Ishikawa (cell line): ENCODE data around the gene ZNF3.
A peak's percentile ranks its signal among the peaks of the same experiment; 100 is the strongest.

ENCODE experiments used
- CEBPB ChIP-seq: IDR thresholded peaks from 2 replicates; pipeline ENCODE4 v1.6.1; 2012
- CREB1 ChIP-seq: IDR thresholded peaks from 2 replicates; pipeline ENCODE4 v1.6.1; 2012; ENCODE audit warnings: low read depth
- EGR1 ChIP-seq: IDR thresholded peaks from 2 replicates; pipeline ENCODE4 v1.6.1; 2012
- EP300 ChIP-seq: IDR thresholded peaks from 2 replicates; pipeline ENCODE4 v1.6.1; 2012; ENCODE audit warnings: borderline replicate concordance
- FOXM1 ChIP-seq: IDR thresholded peaks from 2 replicates; pipeline ENCODE4 v1.6.1; 2012; ENCODE audit warnings: low read depth, borderline replicate concordance
- NFIC ChIP-seq: IDR thresholded peaks from 2 replicates; pipeline ENCODE4 v1.6.1; 2012
- RAD21 ChIP-seq: IDR thresholded peaks from 2 replicates; pipeline ENCODE4 v1.6.1; 2012; ENCODE audit warnings: low read depth
- TAF1 ChIP-seq: IDR thresholded peaks from 2 replicates; pipeline ENCODE4 v1.6.1; 2012; ENCODE audit warnings: low read depth, mild to moderate bottlenecking
- TCF12 ChIP-seq: IDR thresholded peaks from 2 replicates; pipeline ENCODE4 v1.6.1; 2012; ENCODE audit warnings: low read depth
- TEAD4 ChIP-seq: IDR thresholded peaks from 2 replicates; pipeline ENCODE4 v1.6.1; 2012
- USF1 ChIP-seq: IDR thresholded peaks from 2 replicates; pipeline ENCODE4 v1.6.1; 2012
- YY1 ChIP-seq: IDR thresholded peaks from 2 replicates; pipeline ENCODE4 v1.6.1; 2012; ENCODE audit warnings: low read depth
- ZBTB7A ChIP-seq: IDR thresholded peaks from 2 replicates; pipeline ENCODE4 v1.6.1; 2012; ENCODE audit warnings: low read depth
- TF ChIP-seq, protein P1 (sequence below): IDR thresholded peaks from 2 replicates; pipeline ENCODE4 v1.6.1; 2012
- TF ChIP-seq, protein P2 (sequence below): IDR thresholded peaks from 2 replicates; pipeline ENCODE4 v1.6.1; 2012; ENCODE audit warnings: low read depth, mild to moderate bottlenecking

The ZNF3 gene

GRCh38 chr7:100118388-100119071, 37.0 kb upstream of the ZNF3 start:
- TF ChIP-seq, protein P1, sequence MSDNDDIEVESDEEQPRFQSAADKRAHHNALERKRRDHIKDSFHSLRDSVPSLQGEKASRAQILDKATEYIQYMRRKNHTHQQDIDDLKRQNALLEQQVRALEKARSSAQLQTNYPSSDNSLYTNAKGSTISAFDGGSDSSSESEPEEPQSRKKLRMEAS = peak; percentile 6
- TF ChIP-seq TEAD4 = no peak

- no peak for TF ChIP-seq YY1
- TF ChIP-seq TCF12 = no peak
- TF ChIP-seq TAF1 = no peak
- TF ChIP-seq, protein P1 = no peak
- no peak for TF ChIP-seq RAD21
- TF ChIP-seq, protein P2, sequence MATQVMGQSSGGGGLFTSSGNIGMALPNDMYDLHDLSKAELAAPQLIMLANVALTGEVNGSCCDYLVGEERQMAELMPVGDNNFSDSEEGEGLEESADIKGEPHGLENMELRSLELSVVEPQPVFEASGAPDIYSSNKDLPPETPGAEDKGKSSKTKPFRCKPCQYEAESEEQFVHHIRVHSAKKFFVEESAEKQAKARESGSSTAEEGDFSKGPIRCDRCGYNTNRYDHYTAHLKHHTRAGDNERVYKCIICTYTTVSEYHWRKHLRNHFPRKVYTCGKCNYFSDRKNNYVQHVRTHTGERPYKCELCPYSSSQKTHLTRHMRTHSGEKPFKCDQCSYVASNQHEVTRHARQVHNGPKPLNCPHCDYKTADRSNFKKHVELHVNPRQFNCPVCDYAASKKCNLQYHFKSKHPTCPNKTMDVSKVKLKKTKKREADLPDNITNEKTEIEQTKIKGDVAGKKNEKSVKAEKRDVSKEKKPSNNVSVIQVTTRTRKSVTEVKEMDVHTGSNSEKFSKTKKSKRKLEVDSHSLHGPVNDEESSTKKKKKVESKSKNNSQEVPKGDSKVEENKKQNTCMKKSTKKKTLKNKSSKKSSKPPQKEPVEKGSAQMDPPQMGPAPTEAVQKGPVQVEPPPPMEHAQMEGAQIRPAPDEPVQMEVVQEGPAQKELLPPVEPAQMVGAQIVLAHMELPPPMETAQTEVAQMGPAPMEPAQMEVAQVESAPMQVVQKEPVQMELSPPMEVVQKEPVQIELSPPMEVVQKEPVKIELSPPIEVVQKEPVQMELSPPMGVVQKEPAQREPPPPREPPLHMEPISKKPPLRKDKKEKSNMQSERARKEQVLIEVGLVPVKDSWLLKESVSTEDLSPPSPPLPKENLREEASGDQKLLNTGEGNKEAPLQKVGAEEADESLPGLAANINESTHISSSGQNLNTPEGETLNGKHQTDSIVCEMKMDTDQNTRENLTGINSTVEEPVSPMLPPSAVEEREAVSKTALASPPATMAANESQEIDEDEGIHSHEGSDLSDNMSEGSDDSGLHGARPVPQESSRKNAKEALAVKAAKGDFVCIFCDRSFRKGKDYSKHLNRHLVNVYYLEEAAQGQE = no peak
- TF ChIP-seq TEAD4 = no peak
- no peak for TF ChIP-seq EGR1
- no peak for TF ChIP-seq ZBTB7A
- no peak for TF ChIP-seq FOXM1
- TF ChIP-seq CREB1 = no peak
- no peak for TF ChIP-seq NFIC
- no peak for TF ChIP-seq EP300
- TF ChIP-seq CEBPB = no peak
- TF ChIP-seq USF1 = no peak
Observed at GRCh38 chr7:100115026-100115425, 33.5 kb upstream of the ZNF3 start.

GRCh38 chr7:100111914-100112313, 30.4 kb upstream of the ZNF3 start:
- TF ChIP-seq EGR1 (no peak), RAD21 (no peak), USF1 (no peak), YY1 (no peak), FOXM1 (no peak), CEBPB (no peak), TCF12 (no peak), CREB1 (no peak), TEAD4 (no peak), EP300 (no peak)
- TF ChIP-seq, protein P1 = no peak

DNA sequence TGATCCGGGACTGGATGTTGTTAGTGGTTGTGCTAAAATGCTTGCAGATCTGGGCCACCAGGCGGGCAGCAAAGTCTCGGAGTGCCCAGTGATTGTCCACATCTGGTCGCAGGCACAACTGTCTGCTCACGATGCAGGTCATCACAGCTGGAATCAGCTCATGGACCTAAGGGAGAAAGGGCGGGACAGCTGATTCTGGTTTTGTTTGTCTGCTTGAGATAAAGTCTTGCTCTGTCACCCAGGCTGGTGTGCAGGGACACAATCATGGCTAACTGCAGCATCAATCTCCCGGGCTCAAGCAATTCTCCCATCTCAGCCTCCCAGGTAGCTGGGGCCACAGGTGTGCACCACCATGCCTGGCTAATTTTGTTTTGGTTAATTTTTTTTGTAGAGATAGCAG, 29.6 kb upstream of the ZNF3 start:
- TF ChIP-seq TCF12 (no peak), EP300 (no peak), EGR1 (no peak), TEAD4 (no peak), RAD21 (no peak)

GRCh38 chr7:100109521-100110163, 28.1 kb upstream of the ZNF3 start:
- TF ChIP-seq USF1 (no peak), NFIC (no peak), YY1 (no peak), ZBTB7A (no peak), CEBPB (no peak), TAF1 (no peak), TEAD4 (no peak), TCF12 (no peak), EP300 (no peak), RAD21 (no peak), FOXM1 (no peak), CREB1 (no peak), EGR1 (no peak)
- TF ChIP-seq, protein P2 = no peak
- TF ChIP-seq, protein P1 = no peak
